ENCODE measurements around the gene ECM2. TPM values are rescaled to one million over a fixed set of nuclear protein-coding genes. Genes with fewer than 3 reads are reported as not detected.

The ECM2 gene
- total RNA-seq, 3 donors from 2014 or later, result 1.0 to 5.0 (median 1.9) TPM

GRCh38 chr9:92486371-92486770 lies 49.4 kb downstream of the ECM2 start:
- intact Hi-C loops (cut with DNase I, micrococcal nuclease), result no loop called here
- DNase-seq (no peak), ATAC-seq (no peak)
- H3K4me1 ChIP-seq (ENCODE audit: low read depth), result no peaks in the 10 kb centered on the region
- no peak for TF ChIP-seq CTCF (IDR thresholded peaks at IDR 0.05)
- no peaks in the 10 kb centered on the region for H3K9me3 ChIP-seq
- H3K36me3 ChIP-seq (ENCODE audit: low read depth), result no peaks in the 10 kb centered on the region
- no peak overlapping the region for H3K4me3 ChIP-seq

- no peak for ATAC-seq
- no peaks in the 10 kb centered on the region for H3K9me3 ChIP-seq
- intact Hi-C loops (cut with DNase I, micrococcal nuclease), result no loop called here
- no peak for TF ChIP-seq CTCF (IDR thresholded peaks at IDR 0.05)
- no peak for DNase-seq
- H3K4me1 ChIP-seq (ENCODE audit: low read depth), result no peaks in the 10 kb centered on the region
- H3K4me3 ChIP-seq, result no peak overlapping the region
- H3K36me3 ChIP-seq (ENCODE audit: low read depth), result no peaks in the 10 kb centered on the region
These were observed 51.2 kb downstream of the ECM2 start for GRCh38 chr9:92484563-92484962.

- intact Hi-C loops (cut with DNase I, micrococcal nuclease), result no loop called here
- Histone ChIP-seq H3K4me1 (ENCODE audit: low read depth) (no peaks in the 10 kb centered on the region), H3K4me3 (no peak overlapping the region), H3K36me3 (ENCODE audit: low read depth) (no peaks in the 10 kb centered on the region), H3K9me3 (no peaks in the 10 kb centered on the region)
- DNase-seq (no peak), ATAC-seq (no peak)
- TF ChIP-seq CTCF (IDR thresholded peaks at IDR 0.05), result no peak
These were observed 51.9 kb downstream of the ECM2 start for GRCh38 chr9:92483627-92484545.

GRCh38 chr9:92482805-92483204 lies 53.0 kb downstream of the ECM2 start:
- Histone ChIP-seq H3K4me3 (no peak overlapping the region), H3K36me3 (ENCODE audit: low read depth) (no peaks in the 10 kb centered on the region), H3K9me3 (no peaks in the 10 kb centered on the region), H3K4me1 (ENCODE audit: low read depth) (no peaks in the 10 kb centered on the region)
- DNase-seq, result no peak
- no peak for TF ChIP-seq CTCF (IDR thresholded peaks at IDR 0.05)
- ATAC-seq, result no peak
- intact Hi-C loops (cut with DNase I, micrococcal nuclease), result no loop called here

GRCh38 chr9:92482329-92482728 lies 53.5 kb downstream of the ECM2 start, which contains the start of gene ASPN:
TSS of gene ASPN (minus strand) at chr9:92482506.
- intact Hi-C loops (cut with DNase I, micrococcal nuclease), result no loop called here
- Histone ChIP-seq H3K4me3 (no peak within 1 kb of the TSS), H3K9me3 (no peaks in the 10 kb centered on the region), H3K36me3 (ENCODE audit: low read depth) (no peaks in the 10 kb centered on the region), H3K4me1 (ENCODE audit: low read depth) (no peaks in the 10 kb centered on the region)
- no peak for DNase-seq
- TF ChIP-seq CTCF (IDR thresholded peaks at IDR 0.05), result no peak
- ATAC-seq, result no peak
